NCI-H1048 (cell line): ENCODE data around the gene ELMO3.

ENCODE experiments used
- DNase-seq: peaks from one replicate; lab custom pipeline; 2025; lab: John Stamatoyannopoulos, UW

Gene ELMO3

DNA sequence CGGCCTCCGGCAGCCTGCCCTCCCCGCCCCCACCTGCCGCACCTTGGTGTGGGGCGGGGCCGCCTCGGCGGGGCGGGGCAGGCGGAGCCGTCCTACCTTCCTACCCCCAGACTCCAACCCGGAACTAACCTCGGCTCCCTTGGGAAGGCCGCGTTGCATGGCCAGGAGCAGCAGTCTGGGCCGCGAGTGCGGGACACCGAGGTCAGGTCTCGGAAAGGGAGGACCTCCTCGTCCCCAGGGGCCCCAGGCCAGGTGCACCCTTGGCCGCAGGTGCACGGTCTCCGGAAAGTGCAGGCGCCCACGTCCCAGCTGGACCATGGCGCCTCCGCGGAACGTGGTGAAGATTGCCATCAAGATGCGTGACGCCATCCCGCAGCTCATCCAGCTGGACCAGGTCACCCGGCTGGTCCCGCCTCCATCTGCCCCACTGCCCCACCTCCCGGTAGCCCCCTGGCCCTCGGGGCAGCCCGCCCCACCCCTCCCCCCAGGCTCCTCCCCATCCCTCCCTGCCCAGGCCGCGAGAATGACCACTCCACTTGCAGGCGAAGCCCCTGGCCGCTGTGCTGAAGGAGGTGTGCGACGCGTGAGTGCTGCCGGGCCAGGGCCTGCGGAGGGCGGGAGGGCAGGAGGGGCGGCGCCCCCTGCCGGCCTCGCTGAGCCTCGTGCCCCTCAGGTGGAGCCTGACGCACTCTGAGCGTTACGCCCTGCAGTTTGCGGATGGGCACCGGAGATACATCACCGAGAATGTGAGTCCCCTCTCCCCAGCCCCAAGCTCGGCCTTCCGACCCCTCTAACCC, at the start of gene ELMO3:
TSS of gene ELMO3 (plus strand) at position 121 of the 797 bp plus-strand sequence. CDS start at position 317, 196 bp downstream.
- DNase-seq: peak; percentile 1

DNA sequence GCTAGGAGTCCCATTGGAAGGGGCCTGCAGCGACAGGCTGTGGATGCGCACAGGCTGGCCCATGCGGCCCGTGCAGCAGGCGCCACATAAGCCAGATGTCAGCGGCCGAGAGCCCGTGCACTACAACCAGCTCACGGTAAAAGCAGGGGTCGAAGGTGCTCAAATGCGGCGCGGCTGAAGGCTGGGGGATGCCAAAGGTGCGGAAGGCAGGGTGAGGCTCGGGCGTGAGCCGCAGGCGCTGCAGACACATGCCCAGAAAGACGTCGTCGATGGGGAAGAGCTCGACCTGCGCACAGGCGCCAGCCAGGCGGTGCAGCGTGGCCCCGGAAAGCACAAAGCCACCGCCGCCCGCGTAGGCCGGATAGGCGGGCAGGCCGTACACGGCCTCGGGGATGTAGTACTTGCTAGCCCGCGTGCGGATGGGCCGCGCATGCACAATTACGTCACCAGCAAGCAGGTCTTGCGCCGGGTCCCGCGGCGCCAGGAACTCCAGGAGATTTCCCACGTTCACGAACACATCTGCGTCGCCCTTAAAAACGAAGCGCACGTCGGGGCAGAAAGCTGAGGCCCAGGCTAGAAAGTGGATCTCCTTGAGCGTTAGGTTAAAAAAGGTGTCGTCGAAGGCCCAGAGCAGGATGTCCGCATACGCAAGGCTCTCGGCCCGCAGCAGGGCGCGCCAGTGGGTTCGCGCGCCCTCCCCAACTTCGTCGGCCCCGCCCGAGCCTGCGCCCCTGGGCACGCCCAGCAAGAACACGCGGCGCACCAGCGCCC, 49.5 kb upstream of the ELMO3 start:
- no peak for DNase-seq

DNA sequence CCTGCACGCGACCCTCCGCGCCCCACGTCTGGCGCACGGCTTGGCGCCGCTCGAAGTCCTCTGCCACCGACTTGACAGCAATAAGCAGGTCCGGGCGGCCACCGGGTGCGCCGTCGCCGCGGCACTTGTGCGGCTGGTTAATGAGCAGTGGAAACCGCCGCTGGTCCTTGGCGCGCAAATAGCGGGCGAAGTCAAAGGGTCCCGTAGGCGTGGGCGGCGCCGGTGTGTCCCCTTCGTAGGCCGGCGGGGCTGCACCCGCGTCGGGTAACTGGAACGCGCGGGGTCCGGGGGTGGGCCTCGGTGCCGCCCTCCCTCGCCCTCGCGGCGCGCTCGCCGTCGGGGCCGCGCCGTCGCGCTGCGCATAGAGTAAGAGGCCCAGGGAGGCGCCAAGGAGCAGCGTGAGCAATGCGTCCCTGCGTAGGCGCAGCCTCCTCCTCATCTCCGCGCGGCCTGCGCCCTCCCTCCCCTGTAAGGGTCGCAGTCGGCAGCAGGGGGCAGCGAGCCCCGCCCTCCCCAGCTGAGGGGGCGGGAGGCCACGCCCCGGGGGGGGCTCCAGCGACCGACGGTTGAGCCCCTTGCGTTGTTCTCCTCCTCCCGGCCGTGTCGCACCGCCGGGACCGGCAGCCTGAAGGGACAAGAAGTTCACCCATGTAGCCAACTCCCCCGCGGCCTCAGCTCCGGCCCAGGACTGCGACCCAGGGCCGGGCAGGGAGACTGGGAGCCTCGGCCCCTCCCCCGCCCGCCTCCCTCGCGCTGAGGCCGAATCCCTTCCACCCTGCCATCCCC, 48.7 kb upstream of the ELMO3 start:
- DNase-seq: no peak

DNA sequence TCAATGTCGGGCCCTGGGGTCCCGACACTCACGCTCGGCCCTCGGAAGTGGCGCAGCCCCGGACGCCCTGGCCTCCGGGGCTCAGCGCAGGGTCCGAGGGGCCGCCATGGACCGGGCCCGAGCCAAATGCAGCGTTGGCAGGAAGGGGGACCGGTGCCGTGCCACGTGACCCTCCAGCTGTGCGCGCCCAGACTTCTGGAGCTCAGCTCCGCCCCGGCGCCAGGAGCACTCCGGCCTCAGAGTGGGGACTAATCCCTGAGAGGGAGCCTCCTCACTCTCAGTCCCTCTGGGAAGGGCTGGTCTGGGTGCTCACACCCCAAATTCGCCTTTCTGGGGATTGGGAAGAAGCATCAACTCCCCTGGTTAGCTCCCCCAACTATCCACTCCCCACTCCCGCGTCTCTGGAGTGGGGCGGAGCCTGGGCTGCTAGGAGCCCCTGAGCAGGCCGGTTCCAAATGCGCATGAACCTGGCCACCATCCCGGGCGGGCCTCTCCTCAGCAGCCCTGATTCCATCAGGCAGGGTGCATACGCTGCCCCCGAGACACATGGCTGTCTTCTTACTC, 48.0 kb upstream of the ELMO3 start, which contains the start of gene B3GNT9:
TSS of gene B3GNT9 (minus strand) at position 166 of the 564 bp plus-strand sequence. CDS start 513 bp downstream, outside the sequence.
- DNase-seq: no peak

DNA sequence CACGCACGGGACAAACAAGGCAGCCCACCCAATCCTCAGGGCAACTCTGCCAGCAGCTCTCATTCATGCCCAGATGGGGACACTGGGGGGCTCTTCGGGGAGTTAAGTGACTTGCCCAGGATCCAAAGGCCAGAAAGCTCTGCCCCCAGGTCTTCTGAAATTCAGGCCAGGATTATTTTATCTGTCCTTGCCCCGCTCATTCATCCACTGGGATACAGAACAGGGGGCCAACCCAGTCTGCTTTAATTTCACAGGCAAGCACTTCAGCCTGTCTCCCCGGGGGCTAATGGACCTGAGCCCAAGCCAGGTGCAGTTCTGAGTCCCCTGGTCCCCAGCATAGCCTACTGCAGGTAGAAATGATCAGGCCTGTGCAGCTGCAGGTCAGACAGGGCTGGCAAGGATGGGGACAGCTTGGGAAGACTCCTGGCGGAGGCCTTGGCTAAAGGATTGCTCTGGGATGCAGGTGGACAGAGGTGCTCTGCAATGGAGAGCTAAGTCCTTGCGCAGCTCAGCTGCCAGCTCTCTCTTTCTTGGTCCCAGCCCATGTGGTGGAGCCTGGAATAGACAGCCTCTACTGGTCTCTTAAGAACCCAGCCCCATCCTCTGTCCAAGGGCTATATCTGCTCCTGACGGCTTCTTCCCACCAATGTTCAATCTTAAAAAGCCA, 47.4 kb upstream of the ELMO3 start:
- no peak for DNase-seq

- no peak for DNase-seq
Measured at GRCh38 chr16:67154578-67155294, 44.2 kb upstream of the ELMO3 start.

- peak; percentile 12 for DNase-seq
Measured at GRCh38 chr16:67155295-67156142, 43.4 kb upstream of the ELMO3 start.

DNA sequence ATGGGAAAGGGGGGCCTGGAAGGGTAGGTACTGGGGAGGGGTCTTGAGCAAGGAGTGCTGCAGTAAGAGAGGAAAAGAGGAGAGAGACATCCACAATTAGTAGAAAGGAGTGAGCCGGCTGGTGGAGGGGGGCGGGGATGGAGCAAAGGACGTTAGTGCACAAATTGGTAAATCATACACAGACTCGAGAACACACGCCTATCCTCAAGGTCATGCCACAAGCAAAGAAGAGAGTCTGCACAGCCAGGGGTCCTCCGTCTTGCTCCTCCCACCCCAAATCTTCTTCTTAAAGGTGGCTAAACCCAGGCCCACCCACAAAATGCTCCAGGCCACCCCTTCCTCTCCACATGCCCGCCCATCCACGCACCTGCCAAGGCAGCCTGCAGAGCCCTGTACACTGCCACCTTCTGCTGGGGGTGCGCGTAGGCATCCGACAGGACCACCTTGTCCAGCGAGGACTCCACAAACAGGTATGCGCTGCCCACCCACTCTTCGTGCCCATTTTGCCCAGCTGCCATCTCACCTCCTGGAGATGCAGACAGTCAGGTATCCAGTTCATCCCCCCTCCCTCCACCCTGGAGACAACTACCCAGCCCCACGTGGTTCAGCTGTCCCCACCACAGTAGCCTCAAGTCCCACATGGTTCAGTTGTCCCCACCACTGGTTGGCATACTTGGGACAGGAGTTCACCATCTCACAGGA, 42.6 kb upstream of the ELMO3 start:
- no peak for DNase-seq

- no peak for DNase-seq
Measured at GRCh38 chr16:67157106-67157748, 41.7 kb upstream of the ELMO3 start.

DNA sequence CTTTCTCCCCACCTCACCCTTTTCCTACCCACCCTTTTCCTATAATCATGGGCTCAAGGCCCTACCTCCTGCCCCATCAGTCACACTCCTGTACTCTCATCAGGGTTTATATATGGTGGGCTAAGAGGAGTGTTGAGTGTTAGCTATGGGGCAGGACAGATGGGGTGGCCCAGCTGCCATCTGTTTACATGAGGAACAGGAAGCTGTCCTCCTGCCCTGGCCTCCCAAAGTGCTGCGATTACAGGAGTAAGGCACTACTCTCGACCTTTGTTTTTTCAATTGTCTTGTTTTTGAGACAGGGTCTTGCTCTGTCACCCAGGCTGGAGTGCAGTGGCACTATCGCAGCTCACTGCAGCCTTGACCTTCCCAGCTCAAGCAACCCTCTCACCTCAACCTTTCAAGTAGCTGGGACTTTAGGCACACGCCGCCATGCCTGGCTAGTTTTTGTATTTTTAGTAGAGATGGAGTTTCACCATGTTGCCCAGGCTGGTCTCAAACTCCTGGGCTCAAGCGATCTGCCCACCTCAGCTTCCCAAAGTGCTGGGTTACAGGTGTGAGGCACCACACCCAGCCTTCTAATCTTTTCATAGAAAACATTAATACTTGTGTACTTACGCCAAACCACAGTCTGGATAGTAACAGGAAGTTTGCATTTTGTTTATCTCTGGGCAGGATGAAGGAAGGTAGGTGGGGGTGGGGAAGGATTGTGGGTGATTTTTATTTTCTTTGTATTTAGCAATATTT, 40.9 kb upstream of the ELMO3 start:
- DNase-seq: no peak

- DNase-seq: no peak
Measured at GRCh38 chr16:67158637-67159600, 40.0 kb upstream of the ELMO3 start.

DNA sequence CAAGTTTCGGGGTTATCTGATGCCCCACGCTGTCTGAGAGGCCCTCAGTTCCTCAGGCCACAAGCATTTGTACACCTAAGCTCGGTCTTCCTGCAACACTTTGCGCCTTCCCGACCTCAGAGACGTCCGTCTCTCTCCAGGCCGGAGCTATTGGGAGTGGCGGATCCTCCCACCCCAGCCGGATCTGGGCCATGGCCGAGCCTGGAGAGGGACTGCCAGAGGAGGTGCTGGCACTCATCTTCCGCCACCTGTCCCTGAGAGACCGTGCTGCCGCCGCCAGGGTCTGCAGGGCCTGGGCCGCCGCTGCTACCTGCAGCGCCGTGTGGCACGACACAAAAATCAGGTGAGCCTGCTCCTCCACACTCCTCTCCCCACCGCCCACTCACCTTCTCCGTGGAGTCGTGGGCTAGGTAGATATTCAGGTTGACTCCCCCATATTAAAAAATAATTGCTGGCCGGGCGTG, 37.3 kb upstream of the ELMO3 start:
- DNase-seq: no peak

GRCh38 chr16:67162506-67163163, 36.3 kb upstream of the ELMO3 start:
- no peak for DNase-seq

DNA sequence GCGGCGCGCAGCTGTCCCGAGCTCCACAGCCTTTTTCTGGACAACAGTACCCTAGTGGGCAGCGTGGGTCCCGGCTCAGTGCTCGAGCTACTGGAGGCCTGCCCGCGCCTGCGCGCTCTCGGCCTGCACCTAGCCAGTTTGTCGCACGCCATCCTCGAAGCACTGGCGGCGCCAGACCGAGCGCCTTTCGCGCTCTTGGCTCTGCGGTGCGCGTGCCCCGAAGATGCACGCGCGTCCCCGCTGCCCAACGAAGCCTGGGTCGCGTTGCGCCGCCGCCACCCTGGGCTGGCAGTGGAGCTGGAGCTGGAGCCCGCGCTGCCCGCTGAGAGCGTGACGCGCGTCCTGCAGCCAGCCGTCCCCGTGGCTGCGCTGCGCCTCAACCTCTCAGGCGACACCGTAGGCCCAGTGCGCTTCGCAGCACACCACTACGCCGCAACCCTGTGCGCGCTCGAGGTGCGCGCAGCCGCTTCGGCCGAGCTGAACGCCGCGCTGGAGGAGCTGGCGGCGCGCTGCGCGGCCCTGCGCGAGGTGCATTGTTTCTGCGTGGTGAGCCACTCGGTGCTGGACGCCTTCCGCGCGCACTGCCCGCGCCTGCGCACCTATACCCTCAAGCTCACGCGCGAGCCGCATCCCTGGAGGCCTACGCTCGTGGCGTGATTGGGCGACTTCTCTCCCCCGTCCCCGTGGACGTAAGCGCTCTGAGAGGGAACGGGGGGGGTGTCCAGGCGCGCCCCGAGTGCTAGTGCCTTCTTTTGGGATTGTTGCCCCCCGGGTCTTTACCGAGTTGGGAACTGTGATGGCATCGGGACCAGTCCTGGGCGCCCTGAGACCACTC, 35.5 kb upstream of the ELMO3 start:
- peak; percentile 39 for DNase-seq

GRCh38 chr16:67163999-67164558, 34.9 kb upstream of the ELMO3 start:
- no peak for DNase-seq
